HepG2 (cell line): Measurements from ENCODE around the gene KANK3. TPM values are rescaled to one million over a fixed set of nuclear protein-coding genes. Genes with fewer than 3 reads are reported as not detected.

Experiments
- ARNTL ChIP-seq: sonication (generic); formaldehyde crosslinking; IDR thresholded peaks from 2 replicates; pipeline ENCODE4 v1.4.0; 2020; ENCODE audit warnings: mild to moderate bottlenecking, missing genetic modification reagents
- BRF2 ChIP-seq: sonication (generic); formaldehyde crosslinking; IDR thresholded peaks from 2 replicates; pipeline ENCODE4 v1.8.1; 2022; ENCODE audit warnings: mild to moderate bottlenecking, missing genetic modification reagents
- CHCHD3 ChIP-seq: sonication (generic); formaldehyde crosslinking; IDR thresholded peaks from 2 replicates; pipeline ENCODE4 v1.8.0; 2022; ENCODE audit warnings: mild to moderate bottlenecking, missing genetic modification reagents, moderate library complexity
- DNMT3B ChIP-seq: conservative IDR thresholded peaks from 2 replicates; pipeline ENCODE4 v1.6.1; 2016; ENCODE audit warnings: missing biosample characterization, control low read depth
- DRAP1 ChIP-seq: IDR thresholded peaks from 2 replicates; pipeline ENCODE4 v1.6.1; 2016; ENCODE audit warnings: missing genetic modification reagents, missing compliant biosample characterization
- FOXJ3 ChIP-seq: sonication (generic); formaldehyde crosslinking; IDR thresholded peaks from 2 replicates; pipeline ENCODE4 v1.4.0; 2020; ENCODE audit warnings: missing genetic modification reagents, mild to moderate bottlenecking, borderline replicate concordance
- MAFF ChIP-seq: IDR thresholded peaks from 2 replicates; pipeline ENCODE4 v1.6.1; 2011; ENCODE audit warnings: low read depth, low read length, improper control_type of control experiment
- MIER3 ChIP-seq: IDR thresholded peaks from 2 replicates; pipeline ENCODE4 v1.6.1; 2016; ENCODE audit warnings: missing compliant biosample characterization, borderline replicate concordance
- MTA1 ChIP-seq: sonication (generic); formaldehyde crosslinking; IDR thresholded peaks from 2 replicates; pipeline ENCODE4 v1.4.0; 2020; ENCODE audit warnings: missing genetic modification reagents, mild to moderate bottlenecking, borderline replicate concordance
- NFE2L1 ChIP-seq: sonication (generic); formaldehyde crosslinking; IDR thresholded peaks from 2 replicates; pipeline ENCODE4 v1.4.0; 2020; ENCODE audit warnings: missing genetic modification reagents, mild to moderate bottlenecking, borderline replicate concordance
- PITX1 ChIP-seq: sonication (generic); formaldehyde crosslinking; IDR thresholded peaks from 2 replicates; pipeline ENCODE4 v1.5.1; 2020; ENCODE audit warnings: mild to moderate bottlenecking, missing genetic modification reagents
- PRMT3 ChIP-seq: sonication (generic); formaldehyde crosslinking; IDR thresholded peaks from 2 replicates; pipeline ENCODE4 v1.8.1; 2022; ENCODE audit warnings: low read depth, mild to moderate bottlenecking, moderate library complexity, missing genetic modification reagents, borderline replicate concordance
- SALL2 ChIP-seq: sonication (generic); formaldehyde crosslinking; IDR thresholded peaks from 2 replicates; pipeline ENCODE4 v1.8.1; 2023; ENCODE audit warnings: mild to moderate bottlenecking, missing genetic modification reagents, inconsistent platforms
- SPEN ChIP-seq: sonication (generic); formaldehyde crosslinking; IDR thresholded peaks from 2 replicates; pipeline ENCODE4 v1.5.1; 2020; ENCODE audit warnings: low read depth, mild to moderate bottlenecking, missing genetic modification reagents
- STAG1 ChIP-seq: sonication (generic); formaldehyde crosslinking; IDR thresholded peaks from 2 replicates; pipeline ENCODE4 v1.4.0; 2020; ENCODE audit warnings: missing genetic modification reagents
- TBL1XR1 ChIP-seq: fragments of 150-350 bp; IDR thresholded peaks from 2 replicates; pipeline ENCODE4 v1.6.1; 2014; ENCODE audit warnings: borderline replicate concordance, low read length; ENCODE audit not compliant: partially characterized antibody
- TCF12 ChIP-seq, 2 experiments: fragments of 450-650 bp in 1 of 2; sonication (generic) in 1 of 2; formaldehyde crosslinking in 1 of 2; IDR thresholded peaks; 2 replicates each; pipeline versions ENCODE4 v1.6.1 to v1.8.0; 2017 to 2022; ENCODE audit warnings: antibody characterized with exemption in 1 of 2, mild to moderate bottlenecking in 1 of 2, missing genetic modification reagents in 1 of 2, moderate library complexity in 1 of 2
- ZBTB42 ChIP-seq: sonication (generic); formaldehyde crosslinking; IDR thresholded peaks from 2 replicates; pipeline ENCODE4 v1.5.0; 2020; ENCODE audit warnings: mild to moderate bottlenecking, missing genetic modification reagents
- ZHX1 ChIP-seq: sonication (generic); formaldehyde crosslinking; IDR thresholded peaks from 2 replicates; pipeline ENCODE4 v1.8.1; 2022; ENCODE audit warnings: low read depth, mild to moderate bottlenecking, missing genetic modification reagents
- ZMYM3 ChIP-seq: sonication (generic); formaldehyde crosslinking; IDR thresholded peaks from 2 replicates; pipeline ENCODE4 v1.5.1; 2020; ENCODE audit warnings: mild to moderate bottlenecking, missing genetic modification reagents
- ZNF160 ChIP-seq: sonication (generic); formaldehyde crosslinking; IDR thresholded peaks from 2 replicates; pipeline ENCODE4 v1.8.0; 2022; ENCODE audit warnings: mild to moderate bottlenecking, inconsistent platforms, missing genetic modification reagents
- ZNF337 ChIP-seq: sonication (generic); formaldehyde crosslinking; IDR thresholded peaks from 2 replicates; pipeline ENCODE4 v1.5.1; 2020; ENCODE audit warnings: missing genetic modification reagents, low read depth, mild to moderate bottlenecking, borderline replicate concordance
- ZNF350 ChIP-seq: sonication (generic); formaldehyde crosslinking; IDR thresholded peaks from 2 replicates; pipeline ENCODE4 v1.4.0; 2020; ENCODE audit warnings: mild to moderate bottlenecking, low read depth, missing genetic modification reagents, borderline replicate concordance
- ZNF549 ChIP-seq: sonication (generic); formaldehyde crosslinking; IDR thresholded peaks from 2 replicates; pipeline ENCODE4 v1.5.0; 2020; ENCODE audit warnings: missing genetic modification reagents
- polyA plus RNA-seq, 8 experiments: library from polyadenylated mRNA; depleted of rRNA in 3 of 8; stranded (reverse) in 7 of 8; unstranded in 1 of 8; fragments of >200 nt; fragmentation: Illumina TruSeq in 4 of 8; extraction: Trizol in 4 of 8; gene quantifications; 2 replicates each; pipeline versions ENCODE4 v1.2.1 to v1.2.3, GENCODE V29; 2011 to 2016; ENCODE audit warnings: low read depth in 4 of 8, missing spikeins in 1 of 8, mixed read lengths in 1 of 8; ENCODE audit not compliant: insufficient read depth in 1 of 8
- total RNA-seq, 5 experiments: library from RNA; depleted of rRNA; stranded (reverse); fragments of >200 nt; fragmentation: Illumina TruSeq; extraction: Trizol; gene quantifications; 2 replicates each; pipeline ENCODE4 v1.2.3, GENCODE V29; 2016; ENCODE audit warnings: low read depth in 1 of 5

KANK3 gene
- total and polyA plus RNA-seq, 2 of the 13 experiments (the other 11 are each of a cell fraction or from before 2014, with no cell fraction given): 0.15 to 0.20 TPM

- TF ChIP-seq ZBTB42 (CRISPR knock-in tag): no peak
- 0 out of 2 replicates have a peak, but pooled peaks have one; percentile 40 for TF ChIP-seq ZHX1 (CRISPR knock-in tag)
- no peak for TF ChIP-seq ZNF337
- TF ChIP-seq ZMYM3 (CRISPR knock-in tag): peak; percentile 97
- no peak for TF ChIP-seq SALL2 (CRISPR knock-in tag)
- no peak for TF ChIP-seq ZNF549 (CRISPR knock-in tag)
- peak; percentile 30; the same call in 1 of the 2 replicates for TF ChIP-seq SPEN (CRISPR knock-in tag)
- peak; percentile 82; the same call in 1 of the 2 replicates for TF ChIP-seq FOXJ3 (CRISPR knock-in tag)
- no peak for TF ChIP-seq DNMT3B
- TF ChIP-seq MAFF: peak; percentile 61
- no peak for TF ChIP-seq MIER3
- TF ChIP-seq ZNF350 (CRISPR knock-in tag): no peak; the same call in 1 of the 2 replicates
- TF ChIP-seq MTA1 (CRISPR knock-in tag): no peak
- peak; percentile 10; the same call in 1 of the 2 replicates for TF ChIP-seq STAG1 (CRISPR knock-in tag)
- peak; percentile 44 for TF ChIP-seq TBL1XR1
- TF ChIP-seq ARNTL (CRISPR knock-in tag): no peak
- no peak for TF ChIP-seq CHCHD3 (CRISPR knock-in tag)
- TF ChIP-seq PRMT3: no peak
- TF ChIP-seq ZNF160 (CRISPR knock-in tag): no peak
- TF ChIP-seq PITX1 (CRISPR knock-in tag): peak; percentile 97
- 0 out of 2 replicates have a peak, but pooled peaks have one; percentile 48 for TF ChIP-seq BRF2 (CRISPR knock-in tag)
- no peak for TF ChIP-seq TCF12 (IDR thresholded peaks at IDR 0.05)
- TF ChIP-seq TCF12 (CRISPR knock-in tag; IDR thresholded peaks at IDR 0.05): peak; percentile 75
- TF ChIP-seq DRAP1 (CRISPR knock-in tag): peak; percentile 18; the same call in 1 of the 2 replicates
- no peak for TF ChIP-seq NFE2L1
Observed at GRCh38 chr19:8387688-8388611, 44.9 kb upstream of the KANK3 start (continued).
